NCI-H69 (cell line): ENCODE data around the gene GNL2.

ENCODE experiments used
- DNase-seq: peaks from one replicate; lab custom pipeline; 2025; lab: John Stamatoyannopoulos, UW

The GNL2 gene

GRCh38 chr1:37595440-37596181 lies at the start of gene GNL2:
GNL2 (minus strand) TSS chr1:37595937; CDS start chr1:37595822, 115 bp downstream.
- DNase-seq: peak; percentile 95

GRCh38 chr1:37641059-37641458 lies 45.3 kb upstream of the GNL2 start:
- DNase-seq: no peak

DNA sequence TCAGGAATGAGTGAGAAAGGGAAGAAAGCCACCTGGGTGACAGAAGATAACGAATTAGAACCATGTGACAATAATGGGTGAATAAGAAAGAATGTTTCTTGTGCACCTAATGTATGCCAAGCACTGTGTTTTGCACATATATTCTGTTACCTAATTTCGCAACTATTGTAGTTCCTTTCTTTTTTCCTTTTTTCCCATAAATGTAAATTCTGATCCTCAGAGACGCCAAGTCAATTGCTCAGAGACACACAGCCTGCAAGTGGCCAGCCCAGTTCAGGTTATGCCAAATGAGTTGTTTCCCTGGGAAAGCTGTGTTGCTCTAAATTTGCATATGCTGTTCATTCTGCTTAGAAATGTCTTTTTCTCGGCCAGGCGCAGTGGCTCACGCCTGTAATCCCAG lies 40.7 kb upstream of the GNL2 start:
- DNase-seq: no peak

DNA sequence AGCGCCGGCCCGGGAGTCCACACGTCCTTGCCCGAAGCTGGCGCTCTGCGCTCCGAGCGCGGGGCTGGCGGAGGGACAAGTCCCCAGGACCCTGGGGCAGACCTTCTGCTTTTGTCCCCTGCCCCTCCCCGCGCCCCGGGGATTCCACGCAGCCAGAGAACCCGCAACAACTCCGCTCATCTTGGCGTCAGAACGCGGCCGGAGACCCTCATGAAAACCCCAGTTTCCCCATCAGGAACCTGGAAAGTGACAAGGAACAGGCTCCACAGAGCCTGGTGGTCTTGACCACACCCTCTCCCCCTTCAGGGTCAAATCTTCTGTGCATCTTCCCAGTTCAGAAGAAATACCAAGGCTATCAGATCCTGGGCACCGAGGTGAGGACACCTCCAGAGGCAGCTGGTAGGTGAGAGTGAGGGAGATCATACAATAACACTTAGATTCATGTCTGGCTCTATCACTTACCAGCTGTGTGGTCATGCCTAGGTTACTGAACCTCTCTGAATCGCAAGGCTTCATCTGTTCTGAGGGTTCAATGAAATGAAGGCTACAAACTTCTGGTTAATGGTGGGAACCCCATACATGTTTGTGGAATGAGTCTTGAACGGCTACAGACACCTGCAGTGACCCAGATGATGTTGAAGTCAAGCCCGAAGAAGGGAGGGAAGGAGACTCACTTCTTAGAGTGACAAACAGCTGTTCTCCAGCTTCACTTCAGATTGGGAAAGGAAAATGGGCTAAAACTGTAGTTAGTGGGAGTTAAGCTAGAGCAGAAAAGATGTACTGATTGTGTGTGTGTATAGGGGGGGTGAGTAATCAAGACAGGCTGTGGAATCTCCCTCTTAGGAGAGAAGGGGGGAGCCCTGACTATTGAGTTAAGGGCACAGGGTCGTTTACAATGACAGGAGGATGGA lies 39.5 kb upstream of the GNL2 start:
- no peak for DNase-seq

GRCh38 chr1:37634244-37634991 lies 38.7 kb upstream of the GNL2 start, which contains the start of gene RSPO1:
RSPO1 (minus strand) TSS chr1:37634892; CDS start chr1:37629661, 5,231 bp downstream.
- DNase-seq: peak; percentile 41

DNA sequence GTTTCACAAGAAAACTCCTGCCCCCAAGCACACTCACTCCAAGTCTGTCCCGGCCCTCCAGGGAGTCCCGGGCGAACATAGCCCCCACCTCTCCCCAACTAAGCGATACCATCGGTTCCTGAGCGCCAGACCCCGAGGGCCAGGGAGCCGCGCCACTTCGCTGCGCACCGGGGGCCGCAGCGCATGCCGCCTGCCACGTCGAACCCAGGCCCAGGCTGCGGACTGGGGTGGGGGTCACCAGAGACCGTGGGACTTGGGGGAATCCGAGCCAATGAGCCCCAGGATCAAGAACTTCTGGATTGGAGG lies 38.2 kb upstream of the GNL2 start:
- no peak for DNase-seq

- no peak for DNase-seq
Observed at GRCh38 chr1:37633040-37633937, 37.6 kb upstream of the GNL2 start.

DNA sequence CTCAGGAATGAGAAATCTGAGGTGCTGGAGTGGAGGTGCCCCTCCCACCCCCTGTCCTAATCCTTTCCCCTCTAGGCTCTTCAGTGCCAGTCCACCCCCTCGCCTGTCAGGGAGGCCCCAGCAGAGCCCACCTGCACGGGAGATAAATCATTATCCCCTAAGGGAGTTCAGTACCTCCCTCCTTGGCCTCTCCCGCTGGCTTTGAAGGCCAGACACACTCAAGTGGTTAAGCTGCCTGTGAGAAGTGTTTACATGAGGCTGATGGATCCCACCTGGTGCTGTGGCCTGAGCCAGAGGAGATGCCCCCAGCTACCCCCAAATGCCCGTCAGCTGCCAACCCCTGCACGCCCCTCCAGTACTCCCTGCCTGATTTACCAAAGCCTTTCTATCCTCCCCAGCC lies 35.3 kb upstream of the GNL2 start:
- DNase-seq: peak; percentile 9

GRCh38 chr1:37630426-37631028 lies 34.8 kb upstream of the GNL2 start:
- no peak for DNase-seq

DNA sequence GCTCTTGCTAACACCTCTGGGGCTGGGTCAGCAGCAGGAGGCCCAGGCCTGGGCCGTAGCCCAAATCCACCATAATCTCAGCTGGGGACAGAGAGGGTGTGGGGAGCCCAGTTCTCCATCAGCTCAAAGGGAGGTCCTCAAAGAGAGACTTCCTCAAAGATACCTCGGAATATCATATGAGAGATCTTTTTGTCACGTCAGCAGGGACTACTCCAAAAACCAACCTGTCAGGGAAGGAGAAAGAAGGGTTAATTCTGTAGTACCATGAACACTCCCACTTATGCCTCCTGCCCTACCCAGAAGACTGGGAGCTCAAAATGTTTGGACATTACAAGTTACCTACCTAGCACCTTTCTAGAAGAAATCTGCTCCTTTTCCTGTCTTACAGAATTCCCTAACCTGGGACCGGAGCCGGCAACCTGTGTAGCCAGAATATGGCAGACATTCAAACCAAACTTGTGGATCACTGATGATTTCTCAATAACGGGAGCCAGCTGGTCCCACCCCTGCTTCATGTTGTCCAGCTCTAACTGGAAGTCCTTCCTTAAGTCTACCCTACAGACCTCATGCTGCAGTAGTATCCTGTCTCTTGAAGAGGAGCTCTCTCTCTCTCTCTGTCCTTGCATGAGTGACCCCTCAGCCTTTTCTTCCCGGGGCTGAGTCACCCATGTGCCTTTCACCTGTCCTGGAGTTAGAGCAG lies 34.1 kb upstream of the GNL2 start:
- DNase-seq: no peak

GRCh38 chr1:37629008-37629407 lies 33.3 kb upstream of the GNL2 start:
- no peak for DNase-seq

GRCh38 chr1:37628026-37628556 lies 32.4 kb upstream of the GNL2 start:
- DNase-seq: no peak

DNA sequence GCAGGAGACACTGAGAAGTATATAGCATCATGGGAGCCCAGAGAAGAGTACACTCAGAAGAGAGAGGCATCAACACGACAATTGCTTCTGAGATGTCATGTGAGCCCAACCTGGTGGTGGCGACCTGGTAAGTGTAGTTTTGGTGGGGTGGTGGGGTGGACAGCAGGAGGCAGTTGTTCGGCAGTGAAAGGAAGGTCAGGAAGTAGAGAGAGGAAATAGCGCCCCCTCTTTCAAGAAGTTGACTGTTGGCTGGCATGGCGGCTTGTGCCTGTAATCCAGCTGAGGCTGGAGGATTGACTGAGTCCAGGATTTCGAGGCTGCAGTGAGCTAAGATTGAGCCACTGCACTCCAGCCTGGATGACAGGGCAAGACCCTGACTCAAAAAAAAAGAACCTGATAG lies 26.4 kb upstream of the GNL2 start:
- no peak for DNase-seq

- no peak for DNase-seq
Observed at GRCh38 chr1:37621326-37621870, 25.7 kb upstream of the GNL2 start.

GRCh38 chr1:37620707-37621106 lies 25.0 kb upstream of the GNL2 start:
- peak; percentile 30 for DNase-seq

- no peak for DNase-seq
Observed at GRCh38 chr1:37616330-37616729, 20.6 kb upstream of the GNL2 start.

DNA sequence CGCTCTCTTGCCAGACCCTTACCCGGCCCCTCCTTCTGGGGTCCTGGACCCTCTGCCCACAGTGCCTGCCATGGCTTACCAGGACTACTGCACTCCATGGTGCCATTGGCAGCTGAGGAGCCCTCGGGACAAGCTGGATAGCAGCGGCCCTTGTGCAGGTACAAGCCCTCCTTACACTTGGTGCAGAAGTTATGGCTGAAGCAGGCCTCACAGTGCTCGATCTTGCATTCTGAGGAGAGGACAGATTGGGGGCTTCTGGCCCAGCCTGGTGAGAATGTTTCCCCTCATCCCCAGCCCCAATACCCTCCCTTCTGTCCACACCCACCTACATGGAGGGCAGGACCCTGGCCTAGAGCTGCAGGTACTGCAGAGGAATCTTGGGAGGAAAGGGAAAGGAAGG lies 18.4 kb upstream of the GNL2 start:
- no peak for DNase-seq

DNA sequence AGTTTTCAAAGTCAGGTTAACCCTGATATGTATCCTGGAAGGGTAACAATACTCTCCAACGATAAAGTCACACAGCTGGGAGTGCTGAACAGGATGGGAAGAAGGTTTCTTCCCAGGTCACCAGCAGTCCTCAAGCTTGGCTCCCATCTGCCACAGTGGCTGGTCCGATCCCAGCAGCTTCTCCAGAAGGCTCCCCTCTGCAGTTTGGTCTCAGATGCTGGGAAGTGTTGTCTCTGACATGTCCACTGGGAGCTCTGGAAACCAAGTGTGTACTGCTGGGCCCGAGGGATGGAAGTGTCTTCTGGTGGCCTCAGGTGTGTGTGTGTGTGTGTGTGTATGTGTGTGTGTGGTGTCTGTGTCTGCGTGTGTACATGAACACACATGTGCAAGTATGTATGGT lies 16.4 kb upstream of the GNL2 start:
- no peak for DNase-seq

DNA sequence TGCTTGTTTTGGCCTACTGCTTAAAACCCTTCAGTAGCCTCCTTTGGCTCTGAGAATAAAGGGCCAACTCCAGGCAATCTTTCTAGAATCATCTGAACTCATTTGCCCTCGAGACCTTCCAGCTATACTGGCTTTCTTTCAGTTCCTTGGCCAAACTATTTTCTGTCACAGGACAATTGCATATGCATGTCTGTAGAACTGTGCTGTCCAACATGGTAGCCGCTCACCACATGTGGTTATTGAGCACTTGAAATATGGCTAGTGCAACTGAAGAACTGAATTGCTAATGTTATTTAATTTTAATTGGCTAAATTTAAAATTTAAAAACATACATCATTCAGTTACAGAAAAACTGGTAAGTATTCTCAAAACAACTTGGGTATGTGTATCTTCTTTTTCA lies 14.3 kb upstream of the GNL2 start:
- DNase-seq: no peak

DNA sequence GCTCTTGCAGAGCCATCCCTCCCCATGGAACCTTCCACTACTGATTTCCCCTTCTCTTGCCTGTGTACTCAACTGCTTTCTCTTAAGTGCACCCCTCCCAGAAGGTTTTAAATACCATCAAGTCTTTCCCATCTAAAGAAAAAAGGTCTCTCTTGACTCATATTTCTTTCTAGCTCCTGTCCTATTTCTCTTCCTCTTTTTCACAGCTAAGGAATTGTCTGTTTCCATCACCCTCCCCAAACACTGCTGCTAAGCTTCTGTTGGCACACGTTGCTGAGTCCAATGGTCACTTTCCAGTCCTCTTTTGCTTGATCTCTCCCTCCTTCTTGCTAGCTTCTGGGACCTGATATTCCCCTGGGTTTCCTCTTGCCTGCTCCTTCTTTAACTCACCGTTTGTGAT lies 13.3 kb upstream of the GNL2 start:
- DNase-seq: no peak
